ENCODE measurements around the gene NAPSA.
A peak's percentile ranks its signal among the peaks of the same experiment; 100 is the strongest.

The NAPSA gene

DNA sequence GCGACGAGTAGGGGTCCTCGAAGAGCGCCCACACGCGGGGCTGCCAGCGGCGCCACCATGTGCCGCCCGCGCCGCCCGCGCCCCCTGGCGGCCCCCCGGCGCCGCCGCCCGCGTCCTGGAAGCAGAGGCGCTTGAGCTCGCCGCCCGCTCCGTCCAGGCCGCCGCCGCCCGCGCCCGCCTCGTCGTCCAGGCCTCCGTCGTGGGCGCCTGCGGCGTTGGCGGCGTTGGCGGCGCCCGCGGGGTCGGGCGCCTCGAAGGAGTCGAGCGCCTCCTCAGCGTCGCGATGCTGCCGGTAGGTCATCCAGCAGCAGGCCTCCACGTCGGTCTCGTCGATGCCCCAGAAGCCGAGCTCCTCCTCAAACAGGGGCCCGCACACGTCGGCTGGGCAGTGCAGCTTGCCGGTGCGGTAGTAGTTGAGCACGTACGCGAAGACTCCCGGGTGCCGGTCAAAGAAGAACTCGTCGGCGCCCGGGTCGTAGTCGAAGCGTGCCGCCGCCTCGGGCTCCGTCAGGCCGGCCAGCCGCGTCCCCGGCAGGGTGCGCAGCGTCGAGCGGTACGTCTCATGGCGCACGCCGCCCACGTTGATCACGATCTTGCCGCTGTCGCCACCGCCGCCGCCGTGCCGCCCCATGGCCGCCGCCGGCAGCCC lies 37.1 kb downstream of the NAPSA start:
- Histone ChIP-seq H3K36me3 (peaks cover 3% of the 10 kb centered on the region), H3K27me3 (ENCODE audit: insufficient read depth, low read depth, severe bottlenecking) (no peaks in the 10 kb centered on the region), H3K27ac (no peak overlapping the region), H3K4me3 (ENCODE audit: low read depth, low read length) (peak overlapping the region; percentile 57), H3K9me3 (ENCODE audit: severe bottlenecking) (peaks cover 3% of the 10 kb centered on the region)
- TF ChIP-seq, protein P1, sequence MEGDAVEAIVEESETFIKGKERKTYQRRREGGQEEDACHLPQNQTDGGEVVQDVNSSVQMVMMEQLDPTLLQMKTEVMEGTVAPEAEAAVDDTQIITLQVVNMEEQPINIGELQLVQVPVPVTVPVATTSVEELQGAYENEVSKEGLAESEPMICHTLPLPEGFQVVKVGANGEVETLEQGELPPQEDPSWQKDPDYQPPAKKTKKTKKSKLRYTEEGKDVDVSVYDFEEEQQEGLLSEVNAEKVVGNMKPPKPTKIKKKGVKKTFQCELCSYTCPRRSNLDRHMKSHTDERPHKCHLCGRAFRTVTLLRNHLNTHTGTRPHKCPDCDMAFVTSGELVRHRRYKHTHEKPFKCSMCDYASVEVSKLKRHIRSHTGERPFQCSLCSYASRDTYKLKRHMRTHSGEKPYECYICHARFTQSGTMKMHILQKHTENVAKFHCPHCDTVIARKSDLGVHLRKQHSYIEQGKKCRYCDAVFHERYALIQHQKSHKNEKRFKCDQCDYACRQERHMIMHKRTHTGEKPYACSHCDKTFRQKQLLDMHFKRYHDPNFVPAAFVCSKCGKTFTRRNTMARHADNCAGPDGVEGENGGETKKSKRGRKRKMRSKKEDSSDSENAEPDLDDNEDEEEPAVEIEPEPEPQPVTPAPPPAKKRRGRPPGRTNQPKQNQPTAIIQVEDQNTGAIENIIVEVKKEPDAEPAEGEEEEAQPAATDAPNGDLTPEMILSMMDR (IDR thresholded peaks at IDR 0.05; ENCODE audit: low read depth, low read length), result no peak
- no peak for DNase-seq

DNA sequence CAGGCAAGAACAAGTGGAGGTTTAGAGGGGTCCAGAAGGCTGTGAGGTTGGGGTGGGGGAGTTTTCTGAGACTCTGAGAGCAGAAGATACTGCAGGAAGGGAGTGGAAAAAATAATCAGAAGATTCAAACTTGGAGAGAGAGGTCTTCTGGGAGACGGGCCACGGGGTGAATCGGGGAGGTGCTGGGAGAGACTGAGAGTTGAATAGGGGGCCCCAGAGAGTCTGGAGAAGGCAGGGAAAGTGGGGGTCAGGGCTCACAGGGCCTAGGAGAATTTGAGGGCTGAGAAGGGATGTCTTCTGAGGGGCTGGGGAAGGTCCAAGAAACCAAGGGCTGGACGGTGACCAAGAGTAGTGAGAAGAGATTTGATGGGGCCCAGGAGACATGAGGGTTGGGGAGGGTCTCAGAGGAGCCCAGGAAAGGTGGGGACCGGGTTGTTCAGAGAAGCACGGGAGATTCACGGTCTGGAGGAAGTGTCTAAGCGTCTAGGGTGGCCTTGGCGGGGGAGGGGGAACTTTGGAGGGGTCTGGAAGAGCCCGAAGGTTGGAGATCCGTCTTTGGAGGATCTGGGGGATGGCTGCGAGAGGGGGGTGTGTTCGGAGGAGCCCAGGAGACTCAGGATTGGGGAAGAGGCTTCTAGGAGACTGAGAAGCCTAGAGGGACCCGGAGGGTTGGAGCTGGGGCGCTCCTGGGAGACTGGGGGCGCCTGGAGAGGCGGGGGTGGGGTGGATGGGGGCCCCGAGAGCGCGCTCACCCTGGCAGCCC lies 37.8 kb downstream of the NAPSA start:
- TF ChIP-seq, protein P1 (IDR thresholded peaks at IDR 0.05; ENCODE audit: low read depth, low read length), result no peak
- Histone ChIP-seq H3K4me3 (ENCODE audit: low read depth, low read length) (no peak overlapping the region), H3K36me3 (peaks cover 5% of the 10 kb centered on the region), H3K27ac (no peak overlapping the region), H3K27me3 (ENCODE audit: insufficient read depth, low read depth, severe bottlenecking) (no peaks in the 10 kb centered on the region), H3K9me3 (ENCODE audit: severe bottlenecking) (peaks cover under 1% of the 10 kb centered on the region)
- DNase-seq, result no peak

DNA sequence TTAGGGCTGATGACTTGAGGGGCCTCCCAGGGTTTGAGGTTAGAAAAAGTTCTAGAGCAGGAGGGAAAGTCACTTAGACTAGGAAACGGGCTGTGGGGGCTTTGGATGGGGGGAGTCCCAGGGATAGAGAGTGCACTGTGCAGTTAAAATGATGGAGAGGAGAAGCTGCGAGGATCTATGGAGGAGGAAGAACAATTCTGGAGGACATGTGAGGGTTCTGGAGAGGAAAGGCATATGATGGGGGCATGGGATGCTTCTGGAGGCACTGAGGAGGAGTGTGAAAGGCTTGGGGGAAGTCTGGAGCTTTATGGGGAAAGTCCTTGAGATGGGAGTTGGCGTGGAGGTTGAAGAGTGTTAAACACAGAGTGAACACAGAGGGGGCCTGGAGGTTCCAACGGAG lies 38.4 kb downstream of the NAPSA start:
- Histone ChIP-seq H3K27me3 (ENCODE audit: insufficient read depth, low read depth, severe bottlenecking) (no peaks in the 10 kb centered on the region), H3K27ac (no peak overlapping the region), H3K36me3 (peaks cover 9% of the 10 kb centered on the region), H3K9me3 (ENCODE audit: severe bottlenecking) (no peaks in the 10 kb centered on the region), H3K4me3 (ENCODE audit: low read depth, low read length) (no peak overlapping the region)
- TF ChIP-seq, protein P1 (IDR thresholded peaks at IDR 0.05; ENCODE audit: low read depth, low read length), result no peak
- DNase-seq, result no peak

DNA sequence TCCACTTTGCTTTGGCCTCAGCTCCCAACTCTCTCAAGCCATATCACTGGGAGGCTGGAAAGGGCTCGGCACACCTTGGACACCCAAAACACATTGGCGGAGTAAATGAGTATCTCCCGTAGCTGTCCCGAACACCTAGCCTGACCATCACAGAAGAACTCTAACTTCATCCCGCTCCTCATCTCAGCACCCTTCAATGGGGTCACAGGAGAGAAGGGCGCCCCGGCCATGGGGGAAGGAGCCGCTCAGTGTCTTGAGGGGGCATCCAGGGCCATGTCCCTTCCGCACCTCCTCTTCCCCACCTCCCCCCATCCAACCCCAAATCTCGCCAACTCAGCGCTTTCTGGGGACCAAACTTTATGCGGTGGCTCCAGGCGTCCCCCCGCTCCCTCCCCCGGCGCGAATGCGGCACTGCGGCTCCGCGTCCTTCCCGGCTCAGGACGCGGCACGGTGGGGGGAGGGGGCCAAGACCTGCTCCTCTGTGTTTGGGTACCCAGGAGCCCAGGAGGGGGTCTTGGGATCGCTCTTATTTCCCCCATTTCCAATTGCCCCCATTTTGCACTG lies 39.3 kb downstream of the NAPSA start:
- Histone ChIP-seq H3K9me3 (ENCODE audit: severe bottlenecking) (no peaks in the 10 kb centered on the region), H3K36me3 (peaks cover 9% of the 10 kb centered on the region), H3K27ac (peak overlapping the region; percentile 64), H3K27me3 (ENCODE audit: insufficient read depth, low read depth, severe bottlenecking) (no peaks in the 10 kb centered on the region), H3K4me3 (ENCODE audit: low read depth, low read length) (peak overlapping the region; percentile 29)
- DNase-seq, result no peak
- TF ChIP-seq, protein P1 (IDR thresholded peaks at IDR 0.05; ENCODE audit: low read depth, low read length), result no peak

DNA sequence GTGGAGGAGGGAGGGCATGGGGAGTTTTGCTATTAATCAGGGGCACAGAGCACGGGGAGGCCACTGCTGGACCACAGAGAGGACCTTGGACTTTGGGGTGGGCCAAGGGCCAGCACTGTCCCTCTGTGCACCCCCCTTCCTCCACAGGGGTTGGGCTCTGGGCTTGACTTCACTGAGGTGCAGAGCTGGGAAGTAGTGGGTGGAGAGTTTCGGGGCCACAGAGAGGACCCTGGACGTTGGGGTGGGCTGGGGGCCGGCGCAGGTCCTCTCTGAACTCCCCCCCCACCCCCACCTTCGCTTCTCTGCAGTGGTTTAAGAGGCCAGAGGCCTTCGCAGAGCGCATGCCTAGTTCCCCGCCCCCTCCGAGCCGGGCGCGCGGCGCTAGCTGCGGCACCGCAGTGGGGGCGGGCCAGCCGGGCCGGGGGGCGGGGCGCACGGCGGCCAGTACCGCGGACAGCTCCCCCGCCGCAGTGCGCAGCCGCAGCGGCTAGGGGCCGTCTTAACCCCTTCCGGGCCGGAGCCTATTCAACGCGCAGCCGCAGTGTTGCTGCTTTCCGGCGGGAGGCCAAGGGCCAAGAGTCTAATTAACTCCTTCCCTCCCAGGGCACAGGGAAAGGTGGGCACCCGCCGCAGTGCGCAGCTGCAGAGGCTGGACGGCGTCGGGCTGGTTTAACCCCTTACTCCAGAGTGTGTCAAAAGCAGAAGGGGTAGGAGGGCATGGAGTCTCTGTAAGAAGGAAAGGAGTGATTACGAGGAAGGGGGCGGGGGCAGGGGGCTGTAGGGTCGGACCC lies 39.9 kb downstream of the NAPSA start:
- H3K36me3 ChIP-seq, result peaks cover 9% of the 10 kb centered on the region
- DNase-seq, result peak; percentile 93
- H3K9me3 ChIP-seq (ENCODE audit: severe bottlenecking), result no peaks in the 10 kb centered on the region
- H3K27ac ChIP-seq, result peak overlapping the region; percentile 90
- no peaks in the 10 kb centered on the region for H3K27me3 ChIP-seq (ENCODE audit: insufficient read depth, low read depth, severe bottlenecking)
- H3K4me3 ChIP-seq (ENCODE audit: low read depth, low read length), result peak overlapping the region; percentile 40
- TF ChIP-seq, protein P1 (IDR thresholded peaks at IDR 0.05; ENCODE audit: low read depth, low read length), result no peak
